SK-N-SH (cell line): ENCODE measurements around the gene FUT6. TPM values are rescaled to one million over a fixed set of nuclear protein-coding genes. Genes with fewer than 3 reads are reported as not detected.
"Not testable (repeated sequence)": the region's sequence is repeated elsewhere in the genome, so short reads cannot be mapped to it uniquely, and the experiment has no call there.

Experiments used
- CTCF ChIA-PET: fragments of 300-600, 350-600 bp; formaldehyde crosslinking; extraction: SDS; loops from one replicate; lab custom pipeline; 2021; lab: Yijun Ruan, JAX
- POLR2A ChIA-PET: fragments of 350-600 bp; sonication (Branson Sonifier 250); formaldehyde crosslinking; extraction: SDS; loops from one replicate; lab custom pipeline; 2020; ENCODE audit warnings: antibody characterized with exemption, inconsistent platforms; lab: Yijun Ruan, JAX
- DNase-seq: peaks from one replicate; pipeline ENCODE4 v3.0.0; 2012
- H2AFZ ChIP-seq: fragments of 200-600 bp; sonication (generic); 2 replicates; pipeline ENCODE4 v1.8.1; 2016; ENCODE audit warnings: antibody characterized with exemption, mild to moderate bottlenecking, low read depth
- H3F3A ChIP-seq: fragments of 200-600 bp; sonication (generic); replicated peaks from 2 replicates; pipeline ENCODE3; 2016; ENCODE audit warnings: antibody characterized with exemption, mild to moderate bottlenecking; ENCODE audit not compliant: insufficient read depth
- H3K27ac ChIP-seq, 2 experiments: fragments of 200-500 bp in 1 of 2; fragments of 200-600 bp in 1 of 2; sonication (Bioruptor generic) in 1 of 2; sonication (generic), shearing (Covaris generic) in 1 of 2; 2 replicates each; pipeline versions ENCODE4 v1.5.1 to v1.6.1; 2014 to 2016; ENCODE audit warnings: low read depth in 2 of 2, inconsistent platforms in 1 of 2, low read length in 1 of 2, mild to moderate bottlenecking in 1 of 2, mixed read lengths in 1 of 2
- H3K27me3 ChIP-seq: fragments of 200-600 bp; sonication (generic), shearing (Covaris generic); 2 replicates; pipeline ENCODE4 v1.6.1; 2016; ENCODE audit warnings: mixed run types; ENCODE audit not compliant: insufficient read depth
- H3K36me3 ChIP-seq, 2 experiments: fragments of 200-500 bp in 1 of 2; fragments of 200-600 bp in 1 of 2; sonication (Bioruptor generic) in 1 of 2; sonication (generic) in 1 of 2; replicated peaks in 1 of 2; 2 replicates each; pipeline versions ENCODE3 to v1.5.1; 2014 to 2016; ENCODE audit warnings: low read length in 1 of 2, mild to moderate bottlenecking in 1 of 2; ENCODE audit not compliant: insufficient read depth in 2 of 2, control insufficient read depth in 1 of 2
- H3K4me1 ChIP-seq, 2 experiments: fragments of 200-500 bp in 1 of 2; fragments of 200-600 bp in 1 of 2; sonication (Bioruptor generic) in 1 of 2; sonication (generic), shearing (Covaris generic) in 1 of 2; 2 replicates each; pipeline versions ENCODE4 v1.5.1 to v1.6.1; 2014 to 2016; ENCODE audit warnings: low read depth in 1 of 2, low read length in 1 of 2, mixed run types in 1 of 2; ENCODE audit not compliant: insufficient read depth in 2 of 2, control insufficient read depth in 1 of 2
- H3K4me2 ChIP-seq: fragments of 200-600 bp; sonication (generic), shearing (Covaris generic); 2 replicates; pipeline ENCODE4 v1.6.1; 2017; ENCODE audit warnings: mixed run types
- H3K4me3 ChIP-seq, 2 experiments: fragments of 200-500 bp in 1 of 2; fragments of 200-600 bp in 1 of 2; sonication (Bioruptor generic) in 1 of 2; sonication (generic), shearing (Covaris generic) in 1 of 2; 2 replicates each; pipeline versions ENCODE4 v1.5.1 to v1.8.1; 2014 to 2016; ENCODE audit warnings: low read depth in 2 of 2, inconsistent platforms in 1 of 2, low read length in 1 of 2, mild to moderate bottlenecking in 1 of 2, mixed read lengths in 1 of 2, moderate library complexity in 1 of 2
- H3K79me2 ChIP-seq: fragments of 200-600 bp; sonication (generic); 2 replicates; pipeline ENCODE4 v1.8.1; 2017; ENCODE audit warnings: mild to moderate bottlenecking; ENCODE audit not compliant: insufficient read depth
- H3K9ac ChIP-seq: fragments of 200-600 bp; sonication (generic); 2 replicates; pipeline ENCODE4 v1.6.1; 2017; ENCODE audit warnings: mixed run types
- H3K9me2 ChIP-seq: fragments of 200-600 bp; sonication (generic); 2 replicates; pipeline ENCODE4 v1.6.1; 2017; ENCODE audit warnings: mixed run types
- H3K9me3 ChIP-seq: fragments of 200-600 bp; sonication (generic); 2 replicates; pipeline ENCODE4 v1.6.1; 2017; ENCODE audit warnings: mixed run types, mild to moderate bottlenecking, moderate library complexity
- H4K20me1 ChIP-seq: fragments of 200-600 bp; sonication (generic); 2 replicates; pipeline ENCODE4 v1.6.1; 2017; ENCODE audit warnings: mild to moderate bottlenecking, mixed run types; ENCODE audit not compliant: insufficient read depth
- ELF1 ChIP-seq: IDR thresholded peaks from 2 replicates; pipeline ENCODE4 v1.4.0; 2012
- EP300 ChIP-seq, 2 experiments: IDR thresholded peaks; 2 replicates each; pipeline versions ENCODE4 v1.4.0 to v1.6.1; 2012; ENCODE audit warnings: borderline replicate concordance in 1 of 2, low read depth in 1 of 2, low read length in 1 of 2
- EZH2phosphoT487 ChIP-seq: fragments of 200-600 bp; sonication (generic); IDR thresholded peaks from 2 replicates; pipeline ENCODE4 v1.6.1; 2017; ENCODE audit warnings: low read depth, mixed run types, mild to moderate bottlenecking, antibody characterized with exemption, moderate library complexity, borderline replicate concordance
- FOXJ3 ChIP-seq: sonication (generic); formaldehyde crosslinking; IDR thresholded peaks from 2 replicates; pipeline ENCODE4 v1.5.1; 2020; ENCODE audit warnings: mild to moderate bottlenecking, missing genetic modification reagents
- MEF2A ChIP-seq: IDR thresholded peaks from 2 replicates; pipeline ENCODE4 v1.4.0; 2012; ENCODE audit warnings: low read depth, borderline replicate concordance
- NFIC ChIP-seq: IDR thresholded peaks from 2 replicates; pipeline ENCODE4 v1.4.0; 2012; ENCODE audit warnings: borderline replicate concordance
- NRF1 ChIP-seq: IDR thresholded peaks from 2 replicates; pipeline ENCODE4 v1.6.1; 2012; ENCODE audit warnings: low read depth, mild to moderate bottlenecking, low read length
- RAD21 ChIP-seq: IDR thresholded peaks from 2 replicates; pipeline ENCODE4 v1.6.1; 2012; ENCODE audit warnings: mild to moderate bottlenecking, low read length
- RCOR1 ChIP-seq: fragments of 150-350 bp; IDR thresholded peaks from 2 replicates; pipeline ENCODE4 v1.6.1; 2017; ENCODE audit warnings: antibody characterized with exemption, low read length
- SIN3A ChIP-seq: IDR thresholded peaks from 2 replicates; pipeline ENCODE4 v1.6.1; 2012; ENCODE audit warnings: low read depth, mild to moderate bottlenecking, low read length, moderate library complexity, borderline replicate concordance
- SMC3 ChIP-seq: IDR thresholded peaks from 2 replicates; pipeline ENCODE4 v1.6.1; 2012; ENCODE audit warnings: low read depth, low read length, improper control_type of control experiment
- TEAD4 ChIP-seq: IDR thresholded peaks from 2 replicates; pipeline ENCODE4 v1.4.0; 2012; ENCODE audit warnings: mild to moderate bottlenecking, borderline replicate concordance; ENCODE audit not compliant: insufficient read depth
- YY1 ChIP-seq: IDR thresholded peaks from 2 replicates; pipeline ENCODE4 v1.4.0; 2012; ENCODE audit warnings: low read depth, mild to moderate bottlenecking
- WGBS: methylation state at CpG from one replicate; pipeline ENCODE4 v1.1.6; 2017; ENCODE audit warnings: low lambda C conversion rate; 5-methylcytosine and 5-hydroxymethylcytosine counted together
- polyA plus RNA-seq, 3 experiments: library from polyadenylated mRNA; depleted of rRNA; stranded (reverse); fragments of >200 nt; gene quantifications; 2 replicates each; pipeline ENCODE4 v1.2.3, GENCODE V29; 2012
- TF ChIP-seq, protein P1 (sequence below): IDR thresholded peaks from 2 replicates; pipeline ENCODE4 v1.6.1; 2012; ENCODE audit warnings: mild to moderate bottlenecking, low read depth, low read length, moderate library complexity
- TF ChIP-seq, protein P2 (sequence below): fragments of 150-350 bp; IDR thresholded peaks from 2 replicates; pipeline ENCODE4 v1.6.1; 2016; ENCODE audit warnings: mild to moderate bottlenecking, low read depth, low read length
- TF ChIP-seq, protein P3 (sequence below): IDR thresholded peaks from 2 replicates; pipeline ENCODE4 v1.4.0; 2012; ENCODE audit warnings: low read depth

FUT6 gene
- polyA plus RNA-seq, 1 of the 3 experiments (the other 2 are of a cell fraction): not detected

DNA sequence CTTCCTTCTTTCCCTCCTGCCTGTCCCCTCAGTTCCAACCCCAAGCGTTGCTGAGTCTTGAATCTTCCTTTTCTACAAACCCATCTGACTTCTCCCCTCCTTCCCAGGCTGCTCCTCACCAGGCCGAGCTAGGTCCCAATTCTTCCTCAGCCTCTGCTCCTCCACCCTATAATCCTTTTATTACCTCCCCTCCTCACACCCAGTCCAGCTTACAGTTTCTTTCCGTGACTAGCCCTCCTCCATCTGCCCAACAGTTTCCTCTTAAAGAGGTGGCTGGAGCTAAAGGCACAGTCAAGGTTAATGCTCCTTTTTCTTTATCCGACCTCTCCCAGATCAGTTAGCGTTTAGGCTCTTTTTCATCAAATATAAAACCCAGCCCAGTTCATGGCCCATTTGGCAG lies 9.1 kb upstream of the FUT6 start:
- DNase-seq, H3K36me3 ChIP-seq, H3F3A ChIP-seq, H3K9ac ChIP-seq, H3K9me3 ChIP-seq, H3K27ac ChIP-seq, H3K27me3 ChIP-seq, H3K4me2 ChIP-seq, H2AFZ ChIP-seq, H3K79me2 ChIP-seq, H3K4me1 ChIP-seq, H3K4me3 ChIP-seq, POLR2A ChIA-PET, H4K20me1 ChIP-seq, H3K9me2 ChIP-seq: not testable (repeated sequence)
- WGBS: 78% methylated on average over 5 of the region's 5 CpGs
- CTCF ChIA-PET: interaction anchor here (0.8 kb wide), 1 partner anchor 19 kb away, joined by 3 read pairs; no protein-coding TSS in a partner anchor

GRCh38 chr19:5847846-5848245 lies 8.3 kb upstream of the FUT6 start:
- H3F3A ChIP-seq, H4K20me1 ChIP-seq, H3K9ac ChIP-seq, H3K4me2 ChIP-seq, H3K9me3 ChIP-seq, H2AFZ ChIP-seq, H3K4me3 ChIP-seq, H3K4me1 ChIP-seq, POLR2A ChIA-PET, H3K27me3 ChIP-seq, H3K36me3 ChIP-seq, DNase-seq, H3K79me2 ChIP-seq, H3K27ac ChIP-seq, CTCF ChIA-PET, H3K9me2 ChIP-seq: not testable (repeated sequence)
- 46% methylated on average over 10 of the region's 10 CpGs for WGBS

DNA sequence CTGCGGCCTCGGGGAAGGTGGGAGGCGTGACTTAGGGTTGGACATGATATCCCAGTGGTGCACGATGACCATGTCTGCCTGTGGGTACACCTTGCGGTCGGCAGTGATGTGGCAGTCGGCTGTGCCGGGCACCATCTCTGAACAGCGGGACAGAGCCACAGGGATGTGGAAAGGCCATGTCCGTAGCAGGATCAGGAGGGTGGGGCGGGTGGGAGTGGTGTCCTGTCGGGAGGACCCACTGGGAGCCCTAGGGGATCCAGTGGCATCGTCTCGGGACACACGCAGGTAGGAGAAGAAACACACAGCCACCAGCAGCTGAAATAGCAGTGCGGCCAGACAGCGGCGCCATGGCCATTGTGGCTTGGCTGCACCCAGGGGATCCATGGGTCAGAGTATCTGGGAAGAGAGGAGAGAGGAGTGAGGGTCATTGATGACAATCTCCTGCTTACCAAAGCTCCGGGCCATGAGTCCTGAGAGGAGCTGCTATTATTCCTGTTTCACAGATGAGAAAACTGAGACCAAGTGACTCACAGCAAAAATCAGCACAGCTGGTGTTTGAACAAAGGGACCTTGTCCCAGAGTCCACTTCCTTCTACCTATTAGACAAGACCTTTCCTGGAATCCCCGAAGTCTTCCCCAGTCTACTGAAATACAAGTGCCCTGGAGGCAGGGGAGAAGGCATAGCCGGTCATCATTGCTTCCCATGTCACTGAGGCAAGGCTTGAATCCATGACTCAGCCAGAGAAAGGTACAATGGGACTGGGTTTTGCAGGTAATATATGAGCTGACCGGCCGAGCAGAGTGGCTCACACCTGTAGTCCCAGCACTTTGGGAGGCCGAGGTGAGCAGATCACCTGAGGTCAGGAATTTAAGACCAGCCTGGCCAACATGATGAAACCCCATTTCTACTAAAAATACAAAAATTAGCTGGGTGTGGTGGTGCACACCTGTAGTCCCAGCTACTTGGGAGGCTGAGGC lies 5.2 kb upstream of the FUT6 start:
- Histone ChIP-seq H3K27me3 (no peaks in the 10 kb centered on the region), H3K4me3 (no peak overlapping the region)
- no peak for TF ChIP-seq ELF1
- TF ChIP-seq SIN3A: no peak
- TF ChIP-seq, protein P1, sequence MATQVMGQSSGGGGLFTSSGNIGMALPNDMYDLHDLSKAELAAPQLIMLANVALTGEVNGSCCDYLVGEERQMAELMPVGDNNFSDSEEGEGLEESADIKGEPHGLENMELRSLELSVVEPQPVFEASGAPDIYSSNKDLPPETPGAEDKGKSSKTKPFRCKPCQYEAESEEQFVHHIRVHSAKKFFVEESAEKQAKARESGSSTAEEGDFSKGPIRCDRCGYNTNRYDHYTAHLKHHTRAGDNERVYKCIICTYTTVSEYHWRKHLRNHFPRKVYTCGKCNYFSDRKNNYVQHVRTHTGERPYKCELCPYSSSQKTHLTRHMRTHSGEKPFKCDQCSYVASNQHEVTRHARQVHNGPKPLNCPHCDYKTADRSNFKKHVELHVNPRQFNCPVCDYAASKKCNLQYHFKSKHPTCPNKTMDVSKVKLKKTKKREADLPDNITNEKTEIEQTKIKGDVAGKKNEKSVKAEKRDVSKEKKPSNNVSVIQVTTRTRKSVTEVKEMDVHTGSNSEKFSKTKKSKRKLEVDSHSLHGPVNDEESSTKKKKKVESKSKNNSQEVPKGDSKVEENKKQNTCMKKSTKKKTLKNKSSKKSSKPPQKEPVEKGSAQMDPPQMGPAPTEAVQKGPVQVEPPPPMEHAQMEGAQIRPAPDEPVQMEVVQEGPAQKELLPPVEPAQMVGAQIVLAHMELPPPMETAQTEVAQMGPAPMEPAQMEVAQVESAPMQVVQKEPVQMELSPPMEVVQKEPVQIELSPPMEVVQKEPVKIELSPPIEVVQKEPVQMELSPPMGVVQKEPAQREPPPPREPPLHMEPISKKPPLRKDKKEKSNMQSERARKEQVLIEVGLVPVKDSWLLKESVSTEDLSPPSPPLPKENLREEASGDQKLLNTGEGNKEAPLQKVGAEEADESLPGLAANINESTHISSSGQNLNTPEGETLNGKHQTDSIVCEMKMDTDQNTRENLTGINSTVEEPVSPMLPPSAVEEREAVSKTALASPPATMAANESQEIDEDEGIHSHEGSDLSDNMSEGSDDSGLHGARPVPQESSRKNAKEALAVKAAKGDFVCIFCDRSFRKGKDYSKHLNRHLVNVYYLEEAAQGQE: no peak
- TF ChIP-seq, protein P2, sequence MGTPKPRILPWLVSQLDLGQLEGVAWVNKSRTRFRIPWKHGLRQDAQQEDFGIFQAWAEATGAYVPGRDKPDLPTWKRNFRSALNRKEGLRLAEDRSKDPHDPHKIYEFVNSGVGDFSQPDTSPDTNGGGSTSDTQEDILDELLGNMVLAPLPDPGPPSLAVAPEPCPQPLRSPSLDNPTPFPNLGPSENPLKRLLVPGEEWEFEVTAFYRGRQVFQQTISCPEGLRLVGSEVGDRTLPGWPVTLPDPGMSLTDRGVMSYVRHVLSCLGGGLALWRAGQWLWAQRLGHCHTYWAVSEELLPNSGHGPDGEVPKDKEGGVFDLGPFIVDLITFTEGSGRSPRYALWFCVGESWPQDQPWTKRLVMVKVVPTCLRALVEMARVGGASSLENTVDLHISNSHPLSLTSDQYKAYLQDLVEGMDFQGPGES: no peak
- no peak for TF ChIP-seq NRF1
- no peak for TF ChIP-seq MEF2A
- no peak for TF ChIP-seq YY1
- TF ChIP-seq EP300 (IDR thresholded peaks at IDR 0.05; ENCODE audit: borderline replicate concordance in 1 of 2, low read depth in 1 of 2, low read length in 1 of 2): no peak
- no peak for TF ChIP-seq NFIC
- TF ChIP-seq FOXJ3 (CRISPR knock-in tag): no peak
- no peak for TF ChIP-seq EZH2phosphoT487
- TF ChIP-seq TEAD4: no peak
- TF ChIP-seq RAD21: no peak
- no peak for TF ChIP-seq SMC3
- TF ChIP-seq RCOR1: no peak
- TF ChIP-seq, protein P3, sequence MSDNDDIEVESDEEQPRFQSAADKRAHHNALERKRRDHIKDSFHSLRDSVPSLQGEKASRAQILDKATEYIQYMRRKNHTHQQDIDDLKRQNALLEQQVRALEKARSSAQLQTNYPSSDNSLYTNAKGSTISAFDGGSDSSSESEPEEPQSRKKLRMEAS: no peak

More for the DNA sequence above, 5.2 kb upstream of the FUT6 start:
- H3K4me2 ChIP-seq: no peak overlapping the region
- no peaks in the 10 kb centered on the region for H3K9me3 ChIP-seq
- no peak overlapping the region for H3K9ac ChIP-seq
- H3K36me3 ChIP-seq: no peaks in the 10 kb centered on the region
- H3K79me2 ChIP-seq: no peaks in the 10 kb centered on the region
- no peaks in the 10 kb centered on the region; a peak in 1 of 4 replicates for H3K4me1 ChIP-seq
- 46% methylated on average over 13 of the region's 24 CpGs for WGBS
- POLR2A ChIA-PET: no interaction called here
- no peak overlapping the region for H3K27ac ChIP-seq
- H4K20me1 ChIP-seq: no peaks in the 10 kb centered on the region
- H2AFZ ChIP-seq: no peak overlapping the region
- DNase-seq: peak; percentile 10
- CTCF ChIA-PET: interaction anchor here (2.6 kb wide), 1 partner anchor 41 kb away, joined by 9 read pairs; no protein-coding TSS in a partner anchor
- no peaks in the 10 kb centered on the region for H3K9me2 ChIP-seq
- no peaks in the 10 kb centered on the region for H3F3A ChIP-seq
